Peyer's patch (tissue), 4 donors: ENCODE measurements around the gene ITPRIP.

Source experiments
- POLR2A ChIP-seq, 2 donors: fragments of 450-650 bp; IDR thresholded peaks; one replicate each; pipeline ENCODE4 v1.5.1; 2017; ENCODE audit warnings: antibody characterized with exemption in 2 of 2, mild to moderate bottlenecking in 2 of 2, moderate library complexity in 2 of 2
- TF ChIP-seq, protein P1 (sequence below), 6 experiments: fragments of 450-650 bp in 4 of 6; fragments of 200-600 bp in 2 of 6; sonication (generic) in 1 of 6; IDR thresholded peaks; one replicate each; pipeline ENCODE4 v1.5.1; 2017 to 2019; ENCODE audit warnings: antibody characterized with exemption in 6 of 6, mild to moderate bottlenecking in 3 of 6, moderate library complexity in 1 of 6

- TF ChIP-seq, protein P1, sequence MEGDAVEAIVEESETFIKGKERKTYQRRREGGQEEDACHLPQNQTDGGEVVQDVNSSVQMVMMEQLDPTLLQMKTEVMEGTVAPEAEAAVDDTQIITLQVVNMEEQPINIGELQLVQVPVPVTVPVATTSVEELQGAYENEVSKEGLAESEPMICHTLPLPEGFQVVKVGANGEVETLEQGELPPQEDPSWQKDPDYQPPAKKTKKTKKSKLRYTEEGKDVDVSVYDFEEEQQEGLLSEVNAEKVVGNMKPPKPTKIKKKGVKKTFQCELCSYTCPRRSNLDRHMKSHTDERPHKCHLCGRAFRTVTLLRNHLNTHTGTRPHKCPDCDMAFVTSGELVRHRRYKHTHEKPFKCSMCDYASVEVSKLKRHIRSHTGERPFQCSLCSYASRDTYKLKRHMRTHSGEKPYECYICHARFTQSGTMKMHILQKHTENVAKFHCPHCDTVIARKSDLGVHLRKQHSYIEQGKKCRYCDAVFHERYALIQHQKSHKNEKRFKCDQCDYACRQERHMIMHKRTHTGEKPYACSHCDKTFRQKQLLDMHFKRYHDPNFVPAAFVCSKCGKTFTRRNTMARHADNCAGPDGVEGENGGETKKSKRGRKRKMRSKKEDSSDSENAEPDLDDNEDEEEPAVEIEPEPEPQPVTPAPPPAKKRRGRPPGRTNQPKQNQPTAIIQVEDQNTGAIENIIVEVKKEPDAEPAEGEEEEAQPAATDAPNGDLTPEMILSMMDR (IDR thresholded peaks at IDR 0.05) = no peak
- TF ChIP-seq POLR2A (IDR thresholded peaks at IDR 0.05) = no peak
Observed at GRCh38 chr10:104308439-104308903, 29.8 kb downstream of the ITPRIP start.
